HG03378 (cell line): ENCODE data around the gene CCNYL1.
"Not testable (repeated sequence)": the region's sequence is repeated elsewhere in the genome, so short reads cannot be mapped to it uniquely, and the experiment has no call there.

Experiments
- ATAC-seq: cut with Tn5 transposase; IDR thresholded peaks from one replicate; pipeline ENCODE4 v1.9.1; 2021; ENCODE audit warnings: mild to moderate bottlenecking, moderate library complexity; ENCODE audit not compliant: unreplicated experiment

Gene CCNYL1

GRCh38 chr2:207696911-207697310 is 14.5 kb upstream of the CCNYL1 start:
- ATAC-seq = not testable (repeated sequence)

- ATAC-seq = no peak
Measured at GRCh38 chr2:207697411-207697810, 14.0 kb upstream of the CCNYL1 start.

- no peak for ATAC-seq
Measured at GRCh38 chr2:207698301-207698700, 13.1 kb upstream of the CCNYL1 start.

- no peak for ATAC-seq
Measured at GRCh38 chr2:207704078-207704477, 7.4 kb upstream of the CCNYL1 start.

- no peak for ATAC-seq
Measured at GRCh38 chr2:207704671-207705070, 6.8 kb upstream of the CCNYL1 start.

GRCh38 chr2:207706936-207707860 is 4.2 kb upstream of the CCNYL1 start:
- ATAC-seq = no peak

GRCh38 chr2:207711750-207712530 is 500 bp downstream of the CCNYL1 start:
- ATAC-seq = peak; percentile 10

- no peak for ATAC-seq
Measured at GRCh38 chr2:207716056-207716455, 4.6 kb downstream of the CCNYL1 start.

GRCh38 chr2:207718521-207718920 is 7.1 kb downstream of the CCNYL1 start:
- no peak for ATAC-seq

- no peak for ATAC-seq
Measured at GRCh38 chr2:207719008-207719407, 7.6 kb downstream of the CCNYL1 start.

- not testable (repeated sequence) for ATAC-seq
Measured at GRCh38 chr2:207719655-207720054, 8.2 kb downstream of the CCNYL1 start.

- no peak for ATAC-seq
Measured at GRCh38 chr2:207720517-207721187, 9.2 kb downstream of the CCNYL1 start.

- ATAC-seq = no peak
Measured at GRCh38 chr2:207722773-207723424, 11.5 kb downstream of the CCNYL1 start.

GRCh38 chr2:207723425-207723787 is 12.0 kb downstream of the CCNYL1 start:
- not testable (repeated sequence) for ATAC-seq

GRCh38 chr2:207724113-207724512 is 12.7 kb downstream of the CCNYL1 start:
- ATAC-seq = peak; percentile 76

- ATAC-seq = no peak
Measured at GRCh38 chr2:207725873-207726578, 14.6 kb downstream of the CCNYL1 start.

GRCh38 chr2:207727261-207727660 is 15.8 kb downstream of the CCNYL1 start:
- ATAC-seq = no peak

GRCh38 chr2:207729465-207729998 is 18.1 kb downstream of the CCNYL1 start:
- ATAC-seq = no peak

- ATAC-seq = no peak
Measured at GRCh38 chr2:207731138-207731537, 19.7 kb downstream of the CCNYL1 start.
